Mesodermal cell (in vitro differentiated cells): ENCODE results near the gene HOXC5.

ENCODE experiments used
- H3K27ac ChIP-seq: 2 replicates; pipeline ENCODE4 v1.7.0; 2013; ENCODE audit warnings: mild to moderate bottlenecking, low read depth, low read length, moderate library complexity; ENCODE audit not compliant: severe bottlenecking
- H3K36me3 ChIP-seq: 2 replicates; pipeline ENCODE4 v1.7.1; 2013; ENCODE audit warnings: mild to moderate bottlenecking, low read length, moderate library complexity; ENCODE audit not compliant: control insufficient read depth, insufficient read depth
- H3K4me1 ChIP-seq: one replicate; pipeline ENCODE4 v1.7.1; 2013; ENCODE audit warnings: mild to moderate bottlenecking, low read length; ENCODE audit not compliant: insufficient read depth, control insufficient read depth, poor library complexity, severe bottlenecking
- H3K4me3 ChIP-seq: 2 replicates; pipeline ENCODE4 v1.7.0; 2013; ENCODE audit warnings: low read length, control low read depth, mild to moderate bottlenecking; ENCODE audit not compliant: insufficient read depth, poor library complexity, severe bottlenecking; ENCODE audit errors: extremely low read depth
- H3K9me3 ChIP-seq: 2 replicates; pipeline ENCODE4 v1.7.1; 2013; ENCODE audit warnings: mild to moderate bottlenecking, low read length, moderate library complexity; ENCODE audit not compliant: control insufficient read depth
- WGBS, 2 experiments: methylation state at CpG; one replicate each; pipeline ENCODE4 v1.1.5; 2013; ENCODE audit warnings: missing lambda C conversion rate in 2 of 2; ENCODE audit not compliant: insufficient coverage in 2 of 2; 5-methylcytosine and 5-hydroxymethylcytosine counted together

The HOXC5 gene

GRCh38 chr12:53996240-53997203, 36.3 kb upstream of the HOXC5 start:
- H3K27ac ChIP-seq, result no peak overlapping the region

DNA sequence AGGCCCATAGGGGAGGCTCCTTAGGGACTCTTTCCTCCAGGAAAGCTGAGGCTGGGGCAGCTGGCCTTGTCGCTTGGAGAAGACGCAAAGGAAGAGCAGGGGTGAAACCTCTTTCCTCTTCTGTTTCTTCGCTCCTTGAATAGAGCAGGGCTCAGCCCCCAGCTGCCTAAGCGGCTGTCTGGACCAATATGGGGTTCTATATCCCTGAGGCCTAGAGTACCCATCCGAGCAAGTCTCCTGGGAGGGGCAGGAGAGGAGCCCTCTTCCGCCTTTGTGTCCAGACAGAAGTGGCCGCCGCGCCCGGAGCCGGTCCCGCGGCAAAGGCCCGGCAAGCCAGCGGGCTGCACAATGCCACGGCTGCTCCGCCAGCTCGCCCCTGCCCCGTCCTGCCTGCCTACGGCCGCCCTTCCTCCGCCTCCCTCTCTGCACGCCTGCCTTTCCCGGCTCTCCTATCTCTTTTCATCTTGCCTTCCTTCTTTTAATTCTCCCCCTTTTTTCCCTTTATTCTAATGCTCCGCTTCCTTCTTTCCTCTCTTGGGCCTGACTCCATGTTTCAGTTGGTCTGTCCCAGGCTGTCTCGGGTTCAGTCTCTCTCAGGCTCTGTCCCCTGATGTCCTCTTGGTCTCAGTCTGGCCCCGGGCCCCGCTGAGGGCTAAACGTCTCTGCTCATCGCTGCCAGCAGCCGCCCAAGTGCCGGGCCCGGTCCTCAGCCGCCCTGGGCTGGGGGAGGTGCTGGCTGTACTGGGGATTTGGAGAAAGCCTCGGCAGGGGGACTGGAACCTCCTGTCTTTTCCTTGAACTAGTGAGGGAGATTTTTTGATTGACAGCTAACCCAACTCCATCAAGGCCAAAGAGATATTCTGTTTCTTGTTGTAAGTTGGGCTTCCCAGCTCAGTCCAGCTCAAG, 35.4 kb upstream of the HOXC5 start:
- Histone ChIP-seq H3K36me3 (no peaks in the 10 kb centered on the region), H3K4me1 (peaks cover 6% of the 10 kb centered on the region), H3K9me3 (no peaks in the 10 kb centered on the region), H3K4me3 (peak overlapping the region; percentile 14), H3K27ac (peak overlapping the region; percentile 29)
- WGBS, 2 experiments, result 8 to 9% methylated on average over 22 to 27 of the region's 35 CpGs

More at GRCh38 chr12:53996240-53997203, 36.3 kb upstream of the HOXC5 start:
- Histone ChIP-seq H3K9me3 (no peaks in the 10 kb centered on the region), H3K4me1 (peaks cover 6% of the 10 kb centered on the region), H3K4me3 (peak overlapping the region; percentile 14), H3K36me3 (no peaks in the 10 kb centered on the region)
- 13 to 32% methylated on average over 16 to 20 of the region's 29 CpGs for WGBS, 2 experiments

DNA sequence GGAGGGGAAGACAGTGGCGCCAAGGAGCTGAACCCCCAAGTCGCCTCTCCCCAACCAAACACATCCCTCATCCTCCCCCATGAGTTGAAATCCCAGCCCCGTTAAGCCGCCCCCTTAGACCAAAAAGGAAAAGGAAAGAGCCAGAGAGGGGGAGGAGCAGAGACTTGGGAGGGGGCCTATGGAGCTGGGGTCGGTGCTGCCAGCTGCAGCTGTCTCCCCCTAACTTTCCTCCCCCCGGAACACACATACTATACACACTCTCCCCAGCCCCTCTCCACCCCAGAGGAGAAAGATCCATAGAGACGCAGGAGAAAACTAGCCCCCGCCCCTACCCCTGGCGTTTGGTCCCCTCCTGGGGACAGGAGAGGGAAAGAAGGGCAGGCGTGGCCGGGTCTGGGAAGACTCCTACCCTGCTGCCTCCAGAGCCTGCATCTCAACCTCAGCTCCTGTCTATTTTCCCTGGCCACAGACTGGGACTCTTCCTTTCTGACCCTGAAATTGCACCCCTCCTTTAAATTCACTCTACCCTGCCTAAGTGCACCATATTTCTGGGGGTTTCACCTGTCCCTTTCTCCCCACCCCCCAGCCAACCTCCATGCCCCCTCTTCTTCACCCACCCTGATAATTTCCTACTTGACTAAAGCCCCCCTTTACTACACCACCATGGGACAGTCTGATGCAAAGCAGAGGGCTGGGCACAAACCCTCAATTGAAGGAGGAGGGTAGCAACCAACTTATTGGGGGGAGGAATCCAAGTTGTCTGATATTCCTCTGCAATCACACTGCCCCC, 34.5 kb upstream of the HOXC5 start:
- Histone ChIP-seq H3K4me3 (no peak overlapping the region), H3K27ac (peak overlapping the region; percentile 6), H3K36me3 (no peaks in the 10 kb centered on the region), H3K4me1 (peaks cover 6% of the 10 kb centered on the region), H3K9me3 (no peaks in the 10 kb centered on the region)
- 7 to 19% methylated on average over 3 to 5 of the region's 11 CpGs for WGBS, 2 experiments

DNA sequence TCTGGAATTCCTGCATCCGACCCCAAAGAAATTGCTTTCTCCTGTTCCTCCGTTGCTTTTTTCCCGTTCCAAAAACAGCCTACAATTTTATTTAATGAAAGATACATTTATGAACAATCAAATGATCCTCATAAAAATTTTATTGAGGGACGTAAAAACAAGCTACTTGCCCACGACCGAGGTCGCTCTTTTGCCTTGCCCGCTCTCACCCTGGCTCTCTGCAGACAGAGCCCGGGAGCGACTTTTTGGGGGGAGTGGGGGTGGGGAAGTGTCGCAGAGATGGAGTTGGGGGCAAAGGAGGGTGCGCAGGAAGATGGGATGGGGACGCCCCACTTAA, 34.0 kb upstream of the HOXC5 start:
- no peaks in the 10 kb centered on the region for H3K9me3 ChIP-seq
- H3K4me1 ChIP-seq, result peaks cover 6% of the 10 kb centered on the region
- WGBS, 2 experiments, result 31% methylated on average over 3 of the region's 13 CpGs; no CpG with 5 or more reads in 1 of the 2 experiments
- H3K27ac ChIP-seq, result no peak overlapping the region
- no peaks in the 10 kb centered on the region for H3K36me3 ChIP-seq
- no peak overlapping the region for H3K4me3 ChIP-seq

- H3K4me3 ChIP-seq, result peak overlapping the region; percentile 26
- 5 to 10% methylated on average over 26 to 28 of the region's 35 CpGs for WGBS, 2 experiments
Observed at GRCh38 chr12:53999559-54000115, 33.2 kb upstream of the HOXC5 start.

DNA sequence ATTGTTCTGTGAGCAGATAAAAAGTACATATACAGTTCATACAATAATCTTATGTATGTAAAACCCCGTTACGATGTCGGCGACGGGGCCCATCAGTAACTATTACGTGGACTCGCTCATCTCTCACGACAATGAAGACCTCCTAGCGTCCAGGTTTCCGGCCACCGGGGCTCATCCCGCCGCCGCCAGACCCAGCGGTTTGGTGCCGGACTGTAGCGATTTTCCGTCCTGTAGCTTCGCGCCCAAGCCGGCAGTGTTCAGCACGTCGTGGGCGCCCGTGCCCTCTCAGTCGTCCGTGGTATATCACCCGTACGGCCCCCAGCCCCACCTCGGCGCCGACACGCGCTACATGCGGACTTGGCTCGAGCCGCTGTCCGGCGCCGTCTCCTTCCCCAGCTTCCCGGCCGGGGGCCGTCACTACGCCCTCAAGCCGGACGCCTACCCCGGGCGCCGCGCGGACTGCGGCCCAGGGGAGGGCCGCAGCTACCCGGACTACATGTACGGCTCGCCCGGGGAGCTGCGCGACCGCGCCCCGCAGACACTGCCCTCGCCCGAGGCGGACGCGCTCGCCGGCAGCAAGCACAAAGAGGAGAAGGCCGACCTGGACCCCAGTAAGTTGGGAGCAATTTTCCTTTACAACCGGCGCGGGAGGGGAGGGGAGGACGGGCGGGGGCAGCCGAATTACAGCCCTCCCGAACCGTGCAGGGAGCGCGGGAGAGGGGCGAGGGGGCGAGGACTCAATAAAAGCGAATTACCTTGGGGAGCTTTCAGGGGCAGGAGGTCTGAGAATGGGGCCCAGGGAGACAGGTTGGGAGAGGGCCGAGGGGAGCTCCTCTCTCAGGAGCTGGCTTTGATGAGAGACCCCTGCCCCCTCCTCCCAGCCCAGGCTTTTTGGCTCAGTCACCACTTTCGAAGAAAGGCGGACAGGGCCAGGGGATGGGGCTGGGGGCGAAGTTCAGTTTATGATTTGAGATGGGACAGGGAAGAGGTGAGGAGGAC, 32.4 kb upstream of the HOXC5 start, which contains the start of gene HOXC9:
Gene HOXC9 (plus strand): TSS at position 46 of the 999 bp plus-strand sequence. CDS start 28 bp downstream, at position 74.
- Histone ChIP-seq H3K36me3 (no peaks in the 10 kb centered on the region), H3K4me1 (peaks cover 6% of the 10 kb centered on the region), H3K4me3 (peak within 1 kb of the TSS; percentile 26), H3K27ac (peak within 1 kb of the TSS; percentile 2), H3K9me3 (no peaks in the 10 kb centered on the region)
- WGBS, 2 experiments, result 3 to 4% methylated on average over 74 to 83 of the region's 87 CpGs

More at GRCh38 chr12:53999559-54000115, 33.2 kb upstream of the HOXC5 start:
- Histone ChIP-seq H3K27ac (no peak overlapping the region), H3K36me3 (no peaks in the 10 kb centered on the region), H3K9me3 (no peaks in the 10 kb centered on the region), H3K4me1 (peaks cover 6% of the 10 kb centered on the region)

- Histone ChIP-seq H3K27ac (peak overlapping the region; percentile 29), H3K4me1 (no peaks in the 10 kb centered on the region), H3K9me3 (no peaks in the 10 kb centered on the region), H3K36me3 (no peaks in the 10 kb centered on the region), H3K4me3 (peak overlapping the region; percentile 16)
- 0 to 5% methylated on average over 6 to 7 of the region's 8 CpGs for WGBS, 2 experiments
Observed at GRCh38 chr12:54001283-54002187, 31.3 kb upstream of the HOXC5 start.

GRCh38 chr12:54002278-54002914, 30.5 kb upstream of the HOXC5 start:
- Histone ChIP-seq H3K27ac (peak overlapping the region; percentile 29), H3K36me3 (no peaks in the 10 kb centered on the region), H3K4me3 (no peak overlapping the region), H3K9me3 (no peaks in the 10 kb centered on the region), H3K4me1 (no peaks in the 10 kb centered on the region)
- 16 to 25% methylated on average over 8 to 12 of the region's 19 CpGs for WGBS, 2 experiments
